SK-N-MC (cell line): ENCODE results near the gene NEK8.

Experiments used
- EZH2 ChIP-seq: fragments of 200-600 bp; sonication (generic); IDR thresholded peaks from one replicate; pipeline ENCODE4 v1.6.1; 2017; ENCODE audit warnings: antibody characterized with exemption
- POLR2AphosphoS5 ChIP-seq: IDR thresholded peaks from 2 replicates; pipeline ENCODE4 v1.6.1; 2012; ENCODE audit warnings: mild to moderate bottlenecking, low read depth, low read length, borderline replicate concordance

DNA sequence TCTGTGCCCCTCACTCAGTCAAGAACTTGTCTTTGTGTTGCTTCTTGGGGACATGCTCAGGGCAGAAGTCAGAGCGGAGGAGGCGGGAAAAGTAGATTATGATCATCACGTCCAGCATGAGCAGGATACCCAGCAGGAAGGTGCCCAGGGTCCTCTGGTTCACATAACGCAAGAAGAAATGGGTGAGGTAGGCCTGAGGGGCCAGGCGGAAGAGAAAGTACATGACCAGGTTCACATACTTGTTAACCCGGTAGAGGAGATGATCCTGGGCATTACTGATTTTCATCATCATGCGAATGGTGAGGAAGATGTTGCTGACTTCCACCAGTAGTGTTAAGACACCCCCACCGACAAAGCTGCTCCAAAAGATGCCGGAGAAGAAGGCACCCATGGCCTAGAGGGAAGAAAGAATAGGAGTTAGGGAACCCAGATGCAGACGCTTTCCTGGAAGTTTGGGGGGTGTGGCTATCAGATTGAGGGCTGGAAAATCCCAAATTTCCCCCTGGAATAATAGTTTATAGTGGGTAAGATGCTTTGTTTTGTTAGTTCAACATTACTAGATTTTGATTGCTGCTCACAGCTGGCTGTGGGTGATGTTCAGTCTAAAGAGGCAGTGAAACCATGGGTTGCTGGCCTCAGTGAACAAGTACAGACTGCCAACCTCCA, 4.0 kb upstream of the NEK8 start:
- TF ChIP-seq EZH2 (no peak), POLR2AphosphoS5 (no peak; the same call in 1 of the 2 replicates)
